NB4 (cell line): ENCODE measurements around the gene SAP30L.

ENCODE experiments used
- CTCF ChIP-seq: IDR thresholded peaks from one replicate; pipeline ENCODE4 v1.5.1; 2012; ENCODE audit warnings: low read depth, low read length
- MAX ChIP-seq: IDR thresholded peaks from 2 replicates; pipeline ENCODE4 v1.6.1; 2011; ENCODE audit warnings: low read depth, low read length
- POLR2A ChIP-seq: IDR thresholded peaks from 2 replicates; pipeline ENCODE4 v1.6.1; 2011; ENCODE audit warnings: mild to moderate bottlenecking; ENCODE audit not compliant: insufficient read length; ENCODE audit errors: extremely low read depth

GRCh38 chr5:154505567-154505966 lies 59.8 kb downstream of the SAP30L start:
- no peak for TF ChIP-seq POLR2A
- TF ChIP-seq CTCF, result no peak
- no peak for TF ChIP-seq MAX
